Articular chondrocyte of knee joint (primary cell): ENCODE results near the gene TMEM131. TPM values are rescaled to one million over a fixed set of nuclear protein-coding genes. Genes with fewer than 3 reads are reported as not detected.

Experiments used
- small RNA-seq: library from RNA; depleted of rRNA; stranded (forward); fragments of <200 nt; gene quantifications from one replicate; pipeline ENCODE3, GENCODE V24; 2012
- total RNA-seq: library from RNA; depleted of rRNA; stranded (reverse); fragments of >200 nt; gene quantifications from 2 replicates; pipeline ENCODE4 v1.2.3, GENCODE V29; 2012

TMEM131 gene, protein sequence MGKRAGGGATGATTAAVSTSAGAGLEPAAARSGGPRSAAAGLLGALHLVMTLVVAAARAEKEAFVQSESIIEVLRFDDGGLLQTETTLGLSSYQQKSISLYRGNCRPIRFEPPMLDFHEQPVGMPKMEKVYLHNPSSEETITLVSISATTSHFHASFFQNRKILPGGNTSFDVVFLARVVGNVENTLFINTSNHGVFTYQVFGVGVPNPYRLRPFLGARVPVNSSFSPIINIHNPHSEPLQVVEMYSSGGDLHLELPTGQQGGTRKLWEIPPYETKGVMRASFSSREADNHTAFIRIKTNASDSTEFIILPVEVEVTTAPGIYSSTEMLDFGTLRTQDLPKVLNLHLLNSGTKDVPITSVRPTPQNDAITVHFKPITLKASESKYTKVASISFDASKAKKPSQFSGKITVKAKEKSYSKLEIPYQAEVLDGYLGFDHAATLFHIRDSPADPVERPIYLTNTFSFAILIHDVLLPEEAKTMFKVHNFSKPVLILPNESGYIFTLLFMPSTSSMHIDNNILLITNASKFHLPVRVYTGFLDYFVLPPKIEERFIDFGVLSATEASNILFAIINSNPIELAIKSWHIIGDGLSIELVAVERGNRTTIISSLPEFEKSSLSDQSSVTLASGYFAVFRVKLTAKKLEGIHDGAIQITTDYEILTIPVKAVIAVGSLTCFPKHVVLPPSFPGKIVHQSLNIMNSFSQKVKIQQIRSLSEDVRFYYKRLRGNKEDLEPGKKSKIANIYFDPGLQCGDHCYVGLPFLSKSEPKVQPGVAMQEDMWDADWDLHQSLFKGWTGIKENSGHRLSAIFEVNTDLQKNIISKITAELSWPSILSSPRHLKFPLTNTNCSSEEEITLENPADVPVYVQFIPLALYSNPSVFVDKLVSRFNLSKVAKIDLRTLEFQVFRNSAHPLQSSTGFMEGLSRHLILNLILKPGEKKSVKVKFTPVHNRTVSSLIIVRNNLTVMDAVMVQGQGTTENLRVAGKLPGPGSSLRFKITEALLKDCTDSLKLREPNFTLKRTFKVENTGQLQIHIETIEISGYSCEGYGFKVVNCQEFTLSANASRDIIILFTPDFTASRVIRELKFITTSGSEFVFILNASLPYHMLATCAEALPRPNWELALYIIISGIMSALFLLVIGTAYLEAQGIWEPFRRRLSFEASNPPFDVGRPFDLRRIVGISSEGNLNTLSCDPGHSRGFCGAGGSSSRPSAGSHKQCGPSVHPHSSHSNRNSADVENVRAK (N-terminal part only)
- 39.5 and 40.4 TPM in 2 replicates for total RNA-seq

DNA sequence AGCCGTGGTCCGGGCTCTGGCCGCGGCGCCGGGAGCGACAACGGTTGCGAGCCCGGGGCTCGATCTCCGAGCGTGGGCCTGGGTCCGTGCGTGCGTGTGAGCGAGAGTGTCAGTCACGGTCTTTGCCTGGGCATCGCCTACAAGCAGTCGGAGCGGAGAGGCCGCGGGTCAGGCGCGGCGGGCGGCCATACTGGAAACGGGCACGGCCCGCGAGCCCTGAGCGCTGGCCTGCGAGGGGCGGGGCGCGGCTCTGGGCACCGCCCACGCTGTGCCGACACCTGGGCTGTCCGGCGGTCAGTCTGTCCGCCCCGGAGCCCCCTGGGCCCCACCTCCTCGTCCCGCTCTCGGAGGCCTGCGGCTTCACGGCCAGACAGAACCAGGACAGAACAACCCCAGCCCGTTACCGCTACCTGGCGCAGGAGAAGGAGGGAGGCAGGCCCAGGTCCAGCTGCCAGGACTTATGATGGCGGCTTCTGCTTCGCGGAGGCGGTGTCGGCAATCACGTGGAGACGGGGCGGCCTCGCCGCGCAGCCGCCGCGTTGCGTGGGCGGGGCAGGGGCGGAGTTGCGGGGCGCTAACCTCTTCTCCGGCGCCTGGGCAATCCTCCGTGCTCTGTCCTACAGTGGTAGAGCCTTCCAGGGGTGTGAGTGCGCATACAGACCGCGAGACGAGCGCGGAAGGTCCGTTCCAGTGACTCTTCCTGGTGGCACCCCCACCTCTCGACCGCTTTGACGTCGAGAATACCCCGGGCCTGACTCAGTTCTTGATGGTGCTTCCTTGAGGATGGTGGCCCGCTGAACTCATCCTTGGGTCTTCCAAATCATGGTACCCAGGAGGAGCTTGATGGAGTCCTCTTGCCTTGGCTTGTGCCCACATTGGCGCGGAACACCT lies at the start of gene TMEM131:
TMEM131 (minus strand) TSS at position 215 of the 891 bp plus-strand sequence. CDS start 286 bp downstream, outside the sequence.

DNA sequence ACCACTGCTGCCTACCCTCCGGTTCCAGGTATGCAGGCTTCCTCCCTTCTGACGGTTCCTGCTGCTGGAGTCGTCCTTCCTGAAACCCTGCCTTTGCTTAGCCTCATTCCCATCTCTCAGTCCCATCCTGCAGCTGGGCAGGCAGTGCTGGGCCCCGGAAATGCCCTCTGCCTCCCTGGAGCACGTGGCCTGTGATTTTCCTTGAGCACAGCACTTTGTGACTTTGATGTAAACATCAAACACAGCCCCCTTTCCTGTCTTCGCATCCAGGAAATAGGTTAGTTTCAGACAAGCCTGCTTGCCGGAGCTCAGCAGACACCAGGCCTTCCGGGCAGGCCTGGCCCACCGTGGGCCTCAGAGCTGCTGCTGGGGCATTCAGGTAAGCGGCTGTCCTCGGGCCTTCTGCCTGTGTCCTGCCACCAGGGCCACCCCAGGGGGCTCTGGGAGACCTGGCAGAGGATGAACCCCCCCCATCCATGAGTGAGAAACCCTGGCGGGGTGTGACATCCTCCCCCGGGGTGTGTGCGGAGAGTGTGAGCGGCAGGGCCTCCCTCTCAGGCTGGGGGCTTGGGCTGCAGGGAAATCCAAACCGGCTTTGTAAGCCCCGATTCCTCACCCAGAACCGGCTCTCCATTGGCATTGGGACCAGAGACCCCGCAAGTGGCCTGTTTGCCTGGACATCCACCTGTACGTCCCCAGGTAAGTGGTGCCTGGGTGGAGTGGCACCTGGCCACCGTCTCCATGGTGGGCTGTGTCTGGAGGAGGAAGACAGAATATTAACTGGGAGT lies 282.3 kb downstream of the TMEM131 start, which contains the start of gene ZAP70:
ZAP70 (plus strand) TSS at position 281 of the 788 bp plus-strand sequence. CDS start 10,461 bp downstream, outside the sequence.

Small RNA genes within 50 kb of the gene (small RNA-seq; reads per million reads assigned to genes)
- gene HMGN1P36 (not detected), gene RNU7-96P (not detected)

Other genes with a start within 250 kb of the TMEM131 start
- 0.11 TPM in 1 of 2 replicates, not detected in the other for gene VWA3B, start 91.2 kb upstream of the TMEM131 start, total RNA-seq